ENCODE measurements around the gene NTPCR. TPM values are rescaled to one million over a fixed set of nuclear protein-coding genes. Genes with fewer than 3 reads are reported as not detected.

NTPCR gene
- total and polyA plus RNA-seq, 2 donors (not counting 3 experiments of a cell fraction or from before 2014, with no cell fraction given), result 13.2 to 35.3 TPM

DNA sequence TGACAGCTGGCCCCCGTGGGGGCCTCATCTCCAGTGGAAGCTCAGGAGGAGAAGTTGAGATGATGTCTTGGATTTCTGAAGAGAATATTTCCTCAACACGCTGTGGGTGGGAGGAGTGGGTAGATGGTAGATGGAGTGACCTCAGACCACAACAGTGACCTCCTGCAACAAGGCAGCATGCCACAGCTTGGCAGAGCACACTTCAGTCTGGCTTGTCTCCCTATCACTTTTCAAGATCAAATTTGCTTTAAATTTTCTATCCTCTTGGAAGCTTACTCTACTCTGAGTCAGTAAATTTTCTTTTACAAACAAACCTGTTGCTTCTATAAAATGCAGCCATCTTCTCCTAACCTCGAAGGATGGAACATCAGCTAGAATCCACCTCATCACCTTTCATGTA is 59.7 kb downstream of the NTPCR start:
- Histone ChIP-seq H2AFZ (ENCODE audit: low read depth, low read length) (no peak overlapping the region), H3K4me3 (replicated peaks in 1 of 3; ENCODE audit: insufficient read depth in 1 of 3, low read depth in 1 of 3, low read length in 3 of 3) (no peak overlapping the region), H3K27me3 (ENCODE audit: control insufficient read depth in 2 of 2, insufficient read depth in 2 of 2, low read length in 2 of 2) (no peaks in the 10 kb centered on the region), H3K9me1 (replicated peaks; ENCODE audit: control insufficient read depth, extremely low read depth, insufficient read depth, low read length) (no peaks in the 10 kb centered on the region), H3K79me2 (ENCODE audit: control insufficient read depth, insufficient read depth, low read length) (no peaks in the 10 kb centered on the region), H3K36me3 (ENCODE audit: control insufficient read depth in 2 of 2, extremely low read depth in 1 of 2, insufficient read depth in 2 of 2, low read length in 2 of 2) (no peaks in the 10 kb centered on the region), H4K20me1 (replicated peaks; ENCODE audit: control insufficient read depth, extremely low read depth, insufficient read depth, low read length) (no peaks in the 10 kb centered on the region), H3K4me1 (ENCODE audit: control insufficient read depth, extremely low read depth, insufficient read depth, low read length) (peaks cover 5% of the 10 kb centered on the region), H3K9ac (replicated peaks; ENCODE audit: extremely low read depth, insufficient read depth, low read length) (no peak overlapping the region), H3K27ac (ENCODE audit: insufficient read depth, low read depth, low read length) (no peak overlapping the region), H3K9me3 (replicated peaks; ENCODE audit: control insufficient read depth, insufficient read depth, low read length) (no peaks in the 10 kb centered on the region), H3K4me2 (ENCODE audit: insufficient read depth, low read length) (no peak overlapping the region)
- intact Hi-C loops (cut with micrococcal nuclease) (no loop called here), dilution Hi-C loops (cut with MboI; ENCODE audit: extremely low pct_ligation_motif_present, low sequenced_read_pairs) (no loop called here)
- no TSS peak for BruUV-seq (replicated peaks)
- ChIA-PET POLR2A (no interaction called here), CTCF (interaction anchor here (0.9 kb wide), 1 partner anchor 11 kb away, joined by 3 read pairs; no protein-coding TSS in a partner anchor)
- DNase-seq (ENCODE audit: low read depth, low spot score) (no peak), FAIRE-seq (no peak)
- TF ChIP-seq POLR2AphosphoS5 (IDR thresholded peaks at IDR 0.05; ENCODE audit: insufficient read depth, low read depth, low read length) (no peak), EZH2 (IDR thresholded peaks at IDR 0.05; ENCODE audit: borderline replicate concordance, low read depth, low read length, severe bottlenecking) (no peak), JUN (IDR thresholded peaks at IDR 0.05; ENCODE audit: borderline replicate concordance, insufficient read depth, insufficient read length, low read depth) (no peak), MYC (IDR thresholded peaks at IDR 0.05; ENCODE audit: low read depth, low read length) (no peak), GATA2 (IDR thresholded peaks at IDR 0.05; ENCODE audit: insufficient read depth, insufficient read length, low read depth, low read length) (no peak), FOS (IDR thresholded peaks at IDR 0.05; ENCODE audit: borderline replicate concordance, insufficient read depth, low read length) (no peak), POLR2A (IDR thresholded peaks at IDR 0.05; ENCODE audit: low read depth, low read length) (no peak)
- TF ChIP-seq, protein P1, sequence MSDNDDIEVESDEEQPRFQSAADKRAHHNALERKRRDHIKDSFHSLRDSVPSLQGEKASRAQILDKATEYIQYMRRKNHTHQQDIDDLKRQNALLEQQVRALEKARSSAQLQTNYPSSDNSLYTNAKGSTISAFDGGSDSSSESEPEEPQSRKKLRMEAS (IDR thresholded peaks at IDR 0.05; ENCODE audit: insufficient read depth, insufficient read length), result no peak
- TF ChIP-seq, protein P2, sequence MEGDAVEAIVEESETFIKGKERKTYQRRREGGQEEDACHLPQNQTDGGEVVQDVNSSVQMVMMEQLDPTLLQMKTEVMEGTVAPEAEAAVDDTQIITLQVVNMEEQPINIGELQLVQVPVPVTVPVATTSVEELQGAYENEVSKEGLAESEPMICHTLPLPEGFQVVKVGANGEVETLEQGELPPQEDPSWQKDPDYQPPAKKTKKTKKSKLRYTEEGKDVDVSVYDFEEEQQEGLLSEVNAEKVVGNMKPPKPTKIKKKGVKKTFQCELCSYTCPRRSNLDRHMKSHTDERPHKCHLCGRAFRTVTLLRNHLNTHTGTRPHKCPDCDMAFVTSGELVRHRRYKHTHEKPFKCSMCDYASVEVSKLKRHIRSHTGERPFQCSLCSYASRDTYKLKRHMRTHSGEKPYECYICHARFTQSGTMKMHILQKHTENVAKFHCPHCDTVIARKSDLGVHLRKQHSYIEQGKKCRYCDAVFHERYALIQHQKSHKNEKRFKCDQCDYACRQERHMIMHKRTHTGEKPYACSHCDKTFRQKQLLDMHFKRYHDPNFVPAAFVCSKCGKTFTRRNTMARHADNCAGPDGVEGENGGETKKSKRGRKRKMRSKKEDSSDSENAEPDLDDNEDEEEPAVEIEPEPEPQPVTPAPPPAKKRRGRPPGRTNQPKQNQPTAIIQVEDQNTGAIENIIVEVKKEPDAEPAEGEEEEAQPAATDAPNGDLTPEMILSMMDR (IDR thresholded peaks at IDR 0.05; ENCODE audit: extremely low read depth in 1 of 2, insufficient read depth in 1 of 2, low read depth in 1 of 2, low read length in 2 of 2), result no peak
